GM18873 (cell line): ENCODE results near the gene CEMIP2.

Experiments used
- ATAC-seq: cut with Tn5 transposase; IDR thresholded peaks from one replicate; pipeline ENCODE4 v1.9.1; 2021; ENCODE audit warnings: mild to moderate bottlenecking, moderate library complexity, moderate number of reproducible peaks; ENCODE audit not compliant: unreplicated experiment, low FRiP score

Gene CEMIP2

DNA sequence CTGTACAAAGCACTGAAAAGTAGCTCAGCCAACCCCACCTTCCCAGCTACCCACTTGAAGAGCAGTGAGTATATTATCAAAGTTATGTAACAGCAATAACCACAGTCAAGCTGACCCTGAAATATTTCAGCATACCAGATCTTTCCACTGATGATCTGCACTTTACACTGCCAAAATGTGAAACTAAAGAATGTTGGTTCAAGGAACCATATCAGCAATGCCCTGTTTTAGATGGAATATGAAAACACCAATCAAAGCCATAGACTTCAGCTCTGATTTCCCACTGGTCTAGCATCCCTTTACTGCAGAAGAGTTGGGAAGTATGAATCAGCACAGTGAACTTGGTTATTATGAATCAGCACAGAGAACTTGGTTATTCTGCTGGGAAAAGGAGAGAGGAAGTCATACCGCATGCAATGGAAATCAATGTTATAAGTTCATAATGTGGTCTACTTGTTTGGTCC lies 20.0 kb downstream of the CEMIP2 start:
- no peak for ATAC-seq

DNA sequence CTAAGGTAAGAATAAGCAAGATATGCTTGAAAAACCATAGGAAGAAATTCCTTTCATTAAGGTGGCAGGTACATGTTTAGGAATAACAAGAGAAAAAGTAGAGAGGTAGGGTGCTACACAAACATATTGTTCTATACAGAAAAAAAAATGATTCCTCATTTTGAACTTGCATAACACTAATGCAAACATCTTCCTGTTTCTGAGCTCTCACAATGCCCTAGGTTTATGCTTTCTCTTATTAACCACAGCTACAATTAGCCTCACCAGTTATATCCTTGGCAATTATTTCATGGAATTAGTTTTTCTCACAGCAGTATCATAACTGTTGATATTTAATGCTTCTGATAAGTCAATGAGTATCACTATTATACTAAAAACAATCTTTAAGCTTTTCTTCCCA lies 20.7 kb downstream of the CEMIP2 start:
- no peak for ATAC-seq

DNA sequence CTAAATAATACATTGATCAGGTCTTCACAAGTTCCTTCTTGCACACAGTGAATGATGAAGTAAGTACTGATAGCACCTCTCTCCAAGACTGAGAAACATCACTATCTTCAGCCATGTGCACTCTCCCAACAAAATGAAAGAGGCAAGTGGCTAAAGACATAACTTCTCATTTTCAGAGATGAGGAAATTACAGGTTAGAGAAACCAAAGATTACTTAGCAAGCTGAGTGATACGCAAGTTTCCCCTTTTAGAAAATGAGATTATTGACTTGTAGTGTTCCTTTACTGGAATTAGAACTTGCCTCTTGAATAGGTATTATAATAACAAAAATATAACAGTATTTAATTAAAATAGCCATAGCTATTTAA lies 21.6 kb downstream of the CEMIP2 start:
- ATAC-seq: no peak

DNA sequence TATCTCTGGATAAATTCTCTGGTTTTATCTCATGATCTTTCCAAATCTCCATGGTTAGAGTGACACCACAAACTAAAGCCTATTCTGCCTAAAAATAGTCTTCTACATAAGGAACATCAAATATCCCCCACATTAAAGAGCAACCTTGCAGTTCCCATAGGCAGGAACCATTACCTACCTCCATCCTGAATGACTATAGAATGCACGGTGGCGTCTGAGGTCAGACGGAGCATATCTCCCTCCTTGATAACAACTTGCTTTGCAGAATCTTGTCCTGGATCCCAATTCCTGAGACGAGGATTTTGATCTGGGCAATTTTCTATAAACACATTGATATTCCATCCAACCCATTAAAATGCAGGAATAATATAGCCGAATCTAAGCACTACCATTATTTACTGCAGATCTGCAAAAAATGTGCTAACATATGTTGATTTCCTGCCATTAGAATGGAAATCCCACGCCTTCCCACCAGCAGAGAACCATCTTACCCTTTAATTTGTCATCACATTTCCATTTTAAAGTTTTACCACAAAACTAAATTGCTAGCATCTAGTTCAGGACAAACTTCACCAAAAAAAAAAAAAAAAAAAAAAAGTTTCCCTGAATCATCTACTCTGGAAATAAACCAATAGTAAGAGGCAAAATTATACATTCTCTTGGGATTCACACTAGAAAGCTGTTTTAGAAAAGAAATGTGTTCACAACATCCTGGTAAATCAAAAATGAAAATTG lies 22.1 kb downstream of the CEMIP2 start:
- no peak for ATAC-seq

DNA sequence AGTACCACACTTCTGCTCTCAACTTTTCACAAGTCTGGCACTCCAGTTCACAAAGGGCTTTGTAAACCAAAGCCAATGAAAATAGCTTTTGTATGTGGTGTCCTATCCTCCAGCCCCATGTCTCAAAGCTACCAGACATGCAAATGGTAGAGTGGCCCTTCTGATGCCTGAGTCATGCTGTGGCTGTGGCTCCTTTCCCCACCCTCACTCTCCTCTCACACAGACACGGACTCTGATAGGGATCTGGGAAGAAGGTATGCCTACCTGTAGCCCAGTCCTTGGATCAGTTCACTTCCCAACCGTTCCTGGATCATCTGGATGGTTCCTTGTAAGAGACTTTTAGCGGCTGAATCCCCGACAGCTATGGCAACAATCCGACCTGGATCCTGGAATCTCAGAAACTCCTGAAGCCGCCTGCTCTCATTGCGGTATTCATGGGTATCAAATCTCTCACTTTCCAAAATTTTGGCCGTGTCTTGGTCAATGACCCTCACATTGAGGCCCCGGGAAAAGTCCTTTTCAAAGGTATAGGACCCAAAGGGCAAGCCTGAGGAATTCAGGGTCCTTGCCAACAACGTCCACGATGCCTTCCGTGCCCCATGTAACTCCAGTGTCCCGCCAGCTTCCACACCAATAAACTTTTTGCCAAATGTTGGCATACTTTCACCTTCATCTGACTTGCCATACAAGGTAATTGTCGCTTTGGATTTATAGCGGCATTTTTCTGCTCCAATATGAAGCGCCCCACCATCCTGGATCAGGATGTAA lies 23.4 kb downstream of the CEMIP2 start:
- no peak for ATAC-seq

DNA sequence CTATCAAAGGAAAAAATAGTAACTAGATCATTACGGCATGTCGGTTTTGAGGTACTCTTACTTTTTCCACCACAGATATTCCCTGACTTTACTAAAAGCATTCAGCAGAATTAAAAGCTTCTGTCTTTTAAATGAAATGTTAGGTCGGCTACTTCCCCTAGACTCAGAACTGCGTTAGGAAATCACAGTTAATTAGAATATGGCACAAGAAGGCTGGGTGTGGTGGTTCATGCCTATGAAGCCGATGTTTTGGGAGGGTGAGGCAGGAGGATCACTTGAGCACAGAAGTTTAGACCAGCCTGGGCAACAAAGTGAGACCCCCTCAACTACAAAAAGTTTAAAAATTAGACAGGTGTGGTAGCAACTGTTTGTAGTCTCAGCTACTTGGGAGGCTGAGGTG lies 24.4 kb downstream of the CEMIP2 start:
- no peak for ATAC-seq

DNA sequence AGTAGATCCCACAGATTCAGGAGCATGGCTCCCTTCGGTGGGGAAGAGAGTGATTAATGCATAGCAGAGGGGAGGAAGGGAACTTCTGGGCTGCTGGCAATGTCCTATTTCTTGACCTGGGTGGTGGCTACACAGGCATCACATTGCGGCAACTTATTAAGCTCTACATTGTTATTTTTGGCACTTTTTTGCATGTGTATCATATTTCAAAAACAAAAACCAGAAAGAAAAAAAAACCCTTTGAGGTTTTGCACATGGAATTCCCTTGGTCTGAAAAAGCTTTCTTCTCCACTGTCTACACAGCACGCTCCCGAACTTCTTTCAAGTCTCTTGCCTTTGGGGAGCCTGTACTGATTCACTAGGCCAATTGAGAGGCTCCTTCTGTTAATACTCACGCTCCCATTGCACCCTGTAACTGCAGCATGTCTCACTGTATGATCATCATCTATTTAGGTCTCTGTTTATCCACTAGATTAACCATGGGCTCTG lies 25.1 kb downstream of the CEMIP2 start:
- no peak for ATAC-seq

DNA sequence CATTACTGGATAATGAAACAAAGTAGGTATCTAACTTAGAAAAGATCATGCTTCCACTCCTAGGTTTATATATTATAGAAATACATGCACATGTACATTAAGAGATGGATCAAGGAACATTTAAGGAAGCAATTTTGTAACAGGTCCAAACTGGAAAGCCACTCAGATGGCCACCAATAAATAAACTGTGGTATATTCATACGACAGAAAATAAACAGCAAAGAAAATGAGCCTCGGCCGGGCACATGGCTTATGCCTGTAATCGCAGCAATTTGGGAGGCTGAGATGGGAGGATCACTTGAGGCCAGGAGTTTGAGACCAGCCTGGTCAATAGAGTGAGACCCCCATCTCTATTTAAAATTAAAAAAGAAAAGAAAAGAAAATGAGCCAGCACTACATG lies 25.6 kb downstream of the CEMIP2 start:
- ATAC-seq: no peak

DNA sequence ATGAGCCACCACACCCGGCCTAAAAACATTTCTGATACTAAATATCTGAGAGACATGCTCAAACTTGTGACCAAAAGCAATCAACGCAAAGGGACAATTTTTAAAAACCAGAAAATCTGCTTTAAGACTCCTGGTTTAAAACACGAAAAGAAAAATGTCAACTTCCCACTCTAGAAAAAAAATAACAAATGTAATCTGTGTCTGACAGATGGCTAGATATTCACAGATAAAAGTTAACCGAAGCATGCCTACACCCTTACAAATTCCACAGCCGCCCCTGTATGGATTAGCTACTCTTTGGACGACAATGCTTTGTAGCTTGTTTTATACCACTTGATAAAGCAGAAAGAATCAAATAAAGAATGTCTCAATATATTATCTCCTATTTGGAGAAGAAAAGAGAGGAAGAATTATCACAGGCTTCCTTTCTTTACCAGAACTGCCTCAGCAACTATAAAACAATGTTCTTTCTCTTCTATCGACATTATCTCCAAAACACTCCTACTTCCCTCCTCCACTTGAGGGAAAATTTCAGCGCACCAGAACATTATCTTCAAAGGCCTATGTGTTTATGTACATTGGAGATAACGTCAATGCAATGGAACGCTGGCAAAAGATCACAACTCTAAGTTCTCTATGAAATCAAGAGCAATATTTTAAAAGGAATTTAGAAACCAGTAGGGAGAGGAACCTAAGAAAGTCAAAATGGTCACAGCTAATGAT lies 26.2 kb downstream of the CEMIP2 start:
- no peak for ATAC-seq

DNA sequence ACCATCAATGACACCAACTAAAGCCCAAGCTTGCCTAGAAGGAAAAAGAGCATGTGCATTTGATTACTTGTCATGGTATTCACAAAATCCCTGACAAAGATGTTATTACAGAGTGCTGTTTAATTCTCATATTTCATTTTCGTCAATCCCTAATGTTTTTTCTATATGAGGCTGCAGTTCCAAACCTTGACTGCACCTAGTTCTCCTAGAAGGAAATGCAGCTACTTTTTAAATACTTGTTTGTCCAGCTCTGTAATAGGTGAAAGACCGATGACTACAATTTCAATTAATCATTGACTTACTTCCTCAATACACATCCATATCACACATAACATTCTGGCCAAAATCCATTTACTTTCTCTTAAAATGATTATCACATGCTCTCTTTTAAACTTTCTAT lies 28.1 kb downstream of the CEMIP2 start:
- no peak for ATAC-seq

DNA sequence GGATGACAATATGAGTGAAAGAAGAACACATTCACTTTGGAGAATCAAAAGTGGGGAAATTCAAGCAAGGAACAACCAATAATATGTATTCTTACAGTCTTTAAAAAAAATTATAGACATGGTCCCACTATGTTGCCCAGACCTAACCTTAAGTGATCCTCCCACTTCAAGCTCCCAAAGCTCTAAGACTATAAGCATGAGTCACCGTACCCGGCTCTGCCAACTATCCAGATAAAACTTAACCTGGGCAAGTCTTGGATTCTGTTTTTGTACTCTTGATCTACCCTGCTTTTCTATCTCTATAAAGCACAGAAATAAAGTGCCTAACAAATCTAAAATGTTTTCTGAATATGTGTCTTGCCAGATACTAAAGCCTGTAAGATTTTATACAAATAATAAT lies 30.9 kb downstream of the CEMIP2 start:
- ATAC-seq: no peak

DNA sequence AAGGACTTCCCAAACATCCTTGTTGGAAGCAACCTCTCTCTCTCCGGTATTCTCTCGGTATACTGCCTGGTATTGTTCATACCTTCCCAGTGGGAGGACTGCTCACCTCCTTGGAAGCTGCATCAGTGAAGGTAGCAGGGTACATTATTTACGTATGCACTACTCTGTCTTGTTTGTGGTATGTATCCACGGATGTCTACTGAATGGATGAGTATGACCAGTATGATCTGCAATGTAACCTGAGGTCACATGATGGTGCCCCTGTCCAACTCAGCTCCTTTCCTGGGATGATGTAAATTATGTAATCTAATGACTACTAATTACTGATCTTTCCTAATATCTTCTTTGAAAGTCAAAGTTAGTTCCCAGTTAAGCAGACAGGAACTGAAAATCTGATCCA lies 32.1 kb downstream of the CEMIP2 start:
- ATAC-seq: no peak

DNA sequence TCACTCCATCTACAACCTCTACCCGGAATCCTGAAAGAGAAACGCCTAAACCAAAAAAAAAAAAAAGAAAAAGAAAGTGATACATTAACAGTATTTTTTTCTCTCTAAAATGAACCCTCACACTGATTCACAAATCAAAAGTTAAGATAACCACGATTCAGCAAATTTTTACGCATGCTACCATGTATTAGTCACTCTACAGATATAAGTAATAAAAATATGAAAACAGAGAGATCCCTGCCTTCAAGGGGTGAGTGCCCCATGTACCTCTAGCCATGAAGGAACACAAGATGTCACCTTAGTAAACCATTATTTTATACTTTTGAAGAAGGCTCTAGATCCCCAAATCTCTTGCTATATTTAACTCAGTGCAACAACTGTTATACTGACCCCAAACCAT lies 33.4 kb downstream of the CEMIP2 start:
- no peak for ATAC-seq

DNA sequence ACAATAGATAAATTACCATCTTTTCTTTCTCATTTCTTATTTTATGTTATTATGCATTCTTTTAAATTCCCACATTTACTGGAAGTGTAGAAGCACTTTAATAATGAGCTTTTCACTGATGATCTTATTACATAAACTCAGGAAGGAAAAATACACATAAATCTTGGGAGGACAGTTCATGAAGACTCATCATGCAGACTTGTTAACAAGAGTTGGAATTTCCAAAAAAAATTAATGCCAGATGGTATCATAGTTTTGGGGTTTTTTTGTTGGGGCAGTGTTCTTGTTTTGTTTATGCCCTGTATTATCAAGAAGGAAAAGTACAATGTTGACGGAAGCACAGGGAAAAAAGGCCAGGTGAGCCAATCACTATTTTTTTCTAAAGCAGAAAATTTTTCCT lies 35.1 kb downstream of the CEMIP2 start:
- ATAC-seq: no peak

DNA sequence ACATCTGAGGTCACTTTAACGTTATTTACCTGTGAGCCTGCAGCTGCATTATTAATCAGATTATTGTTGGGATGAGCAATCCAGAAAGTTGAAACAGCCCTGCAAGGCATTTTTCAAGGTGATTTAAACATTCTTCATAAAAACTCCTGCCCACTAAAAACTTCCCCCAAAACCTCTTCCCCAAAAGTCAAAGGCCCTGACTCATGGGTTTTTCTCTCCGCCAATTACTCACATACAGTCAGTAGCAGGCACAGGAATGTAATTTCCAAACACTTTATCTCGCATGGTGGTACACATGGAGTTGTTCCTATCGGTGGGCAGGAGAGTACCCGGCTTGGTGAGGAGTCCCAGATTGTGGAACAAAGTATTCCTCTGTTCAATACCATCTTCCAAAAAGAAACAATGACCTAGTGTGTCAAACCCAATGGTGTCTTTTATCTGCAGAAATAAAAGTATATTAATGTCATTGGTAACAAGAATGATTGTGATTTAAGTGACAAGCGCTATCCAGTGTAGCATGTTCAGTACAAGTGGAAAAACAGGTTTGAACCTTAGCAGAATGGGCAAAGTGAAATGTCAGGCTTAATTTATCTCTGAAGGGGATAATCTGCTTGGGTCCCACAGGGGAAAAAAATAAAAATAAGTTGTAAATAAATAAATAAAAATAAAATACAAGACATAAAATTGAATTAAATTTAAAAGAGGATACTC lies 38.3 kb downstream of the CEMIP2 start:
- no peak for ATAC-seq

DNA sequence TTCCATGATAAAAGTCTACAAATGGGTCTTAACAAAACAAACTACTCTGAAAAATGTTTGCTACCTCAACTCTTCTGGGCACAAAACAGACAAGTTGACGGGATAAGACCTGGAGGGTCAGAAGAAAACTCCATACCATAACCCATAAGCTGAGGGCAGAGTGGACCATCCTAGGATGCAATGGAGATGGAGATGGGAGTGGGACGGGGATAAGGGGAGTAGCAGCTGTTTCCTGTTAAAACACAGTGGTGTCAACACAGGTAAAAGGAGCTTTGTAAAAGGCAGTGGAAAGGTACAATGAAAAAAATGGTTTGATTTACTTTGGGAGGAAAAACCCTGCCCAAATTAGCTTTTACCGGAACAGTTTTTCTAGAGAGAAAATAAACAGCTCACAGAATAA lies 41.6 kb downstream of the CEMIP2 start:
- no peak for ATAC-seq

DNA sequence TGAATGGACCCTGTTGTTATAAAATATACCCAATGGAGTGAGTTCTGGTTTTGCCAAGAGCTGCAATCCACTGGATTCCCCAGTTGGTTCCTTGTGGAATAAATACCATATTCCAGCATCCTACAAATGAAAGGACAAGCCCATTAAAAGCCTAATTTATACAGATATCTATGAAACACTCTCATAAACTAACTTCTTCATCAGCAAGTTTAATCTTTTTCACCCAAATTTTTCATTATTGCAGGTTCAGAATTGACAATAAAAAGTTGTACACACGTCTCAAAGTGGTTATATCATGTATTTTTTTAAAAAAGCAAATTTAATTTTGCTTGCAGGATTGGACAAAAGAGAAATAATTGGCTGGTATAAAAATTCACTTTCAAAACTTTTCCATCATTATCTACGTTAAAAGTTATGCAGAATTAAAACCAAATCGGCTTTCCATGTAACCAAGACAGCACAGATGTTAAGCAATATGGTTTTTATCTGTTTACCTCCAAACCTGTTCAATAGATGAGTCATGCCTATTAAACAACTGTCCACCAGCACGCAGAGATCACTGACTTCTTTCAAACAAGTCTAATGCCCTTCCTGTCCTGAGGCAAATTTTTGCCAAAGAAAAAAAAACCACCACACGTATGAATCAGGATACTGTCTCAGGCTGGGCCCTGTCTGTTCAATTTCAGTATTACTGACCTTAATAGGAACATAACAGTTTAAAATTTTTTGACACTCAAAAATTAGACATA lies 42.5 kb downstream of the CEMIP2 start:
- no peak for ATAC-seq

DNA sequence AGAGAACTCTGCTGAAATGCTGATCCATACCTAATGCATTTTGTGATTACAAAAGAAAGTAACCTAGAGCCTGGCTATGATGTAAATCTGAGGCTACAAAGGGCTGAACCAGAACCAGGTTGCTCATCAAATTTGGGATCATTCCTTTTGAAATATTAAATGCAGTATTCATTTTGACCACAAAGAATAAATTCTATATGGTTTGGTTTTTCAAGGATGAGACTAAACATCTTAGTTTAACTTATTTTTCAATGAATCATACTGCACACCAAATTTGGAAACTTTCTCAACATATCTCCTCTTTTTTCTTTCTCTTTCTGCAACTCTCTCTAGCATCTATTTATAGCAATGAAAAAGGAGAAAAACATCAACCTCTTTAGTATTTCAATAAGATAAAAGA lies 46.5 kb downstream of the CEMIP2 start:
- ATAC-seq: no peak

DNA sequence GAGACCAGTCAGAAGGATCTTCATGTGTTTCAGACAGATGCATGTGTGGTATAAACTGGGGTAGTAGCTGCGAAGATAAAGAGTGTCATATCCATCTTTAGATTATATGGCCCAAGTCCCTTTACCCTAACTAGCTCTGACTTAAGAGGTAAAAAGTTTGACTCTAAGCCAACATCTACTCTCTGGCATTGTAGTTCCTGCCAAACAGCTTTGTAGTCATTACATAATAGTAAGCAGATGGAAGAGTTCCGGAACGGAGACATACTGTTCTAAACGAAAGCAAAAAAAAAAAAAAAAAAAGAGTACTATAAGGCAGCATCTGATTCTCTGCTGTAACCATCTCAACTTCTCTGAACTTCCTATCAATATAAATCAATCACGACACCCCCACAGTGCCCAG lies 48.8 kb downstream of the CEMIP2 start:
- ATAC-seq: no peak

DNA sequence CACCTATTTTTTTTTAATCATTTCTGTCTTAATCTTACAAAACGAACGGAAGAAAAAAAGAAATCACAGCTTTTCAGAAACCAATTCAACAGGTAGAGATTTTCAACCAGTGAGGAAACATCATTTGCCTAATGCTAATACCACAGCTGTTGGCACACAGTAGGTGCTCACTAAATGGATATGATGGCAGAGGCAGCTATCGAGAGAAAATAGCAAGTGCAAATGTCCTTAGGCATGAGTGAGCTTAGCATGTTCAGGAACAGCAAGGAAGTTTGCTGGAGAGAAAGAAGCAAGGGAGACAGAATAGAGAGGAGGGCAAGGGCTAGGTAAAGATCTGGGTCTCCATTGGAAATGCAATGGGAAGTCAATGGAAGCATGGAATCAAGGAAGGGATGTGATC lies 49.2 kb downstream of the CEMIP2 start:
- no peak for ATAC-seq
